ENCODE measurements around the gene GLYAT.
"Not testable (repeated sequence)": the region's sequence is repeated elsewhere in the genome, so short reads cannot be mapped to it uniquely, and the experiment has no call there.

Gene GLYAT

DNA sequence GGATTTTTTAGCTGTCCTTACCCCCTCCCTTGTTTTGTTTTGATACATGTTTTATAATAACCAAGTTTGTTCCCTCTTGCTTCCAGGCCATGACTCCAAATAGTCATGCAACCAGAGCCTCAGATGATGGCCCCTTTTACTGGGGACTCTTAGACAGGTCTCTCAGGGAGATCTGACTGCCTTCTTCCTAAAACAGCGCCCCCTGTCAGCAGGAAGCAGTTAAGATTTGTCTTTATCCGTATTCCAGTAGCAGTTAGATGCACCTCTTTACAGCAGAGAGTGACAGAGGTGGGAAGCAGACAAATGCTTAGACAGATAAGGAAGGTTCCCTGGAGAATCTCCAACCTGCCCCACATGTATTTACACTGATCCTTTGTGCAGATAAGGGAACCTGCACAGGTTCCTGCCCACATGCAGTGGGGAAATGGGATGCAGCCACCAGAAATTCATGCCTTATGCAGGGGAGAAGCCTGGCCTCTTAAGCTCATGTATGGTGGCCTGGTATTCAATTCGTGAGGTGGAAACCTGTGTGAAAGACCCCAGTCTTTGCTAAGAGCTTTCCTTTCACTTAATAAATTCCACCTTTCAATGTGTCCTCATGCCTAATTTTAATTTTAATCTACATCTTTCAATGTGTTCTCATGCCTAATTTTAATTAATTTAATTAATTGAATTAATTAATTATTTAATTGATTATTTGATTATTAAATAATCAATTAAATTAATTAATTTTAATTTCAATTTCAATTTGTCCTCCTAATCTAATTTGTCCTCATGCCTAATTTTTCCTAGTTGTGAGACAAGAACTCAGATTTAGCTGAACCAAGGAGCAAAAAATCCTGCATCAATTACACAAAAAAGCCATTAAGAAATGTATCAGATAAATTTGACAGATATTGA is 11.5 kb upstream of the GLYAT start:
- peak; percentile 5 for DNase-seq

DNA sequence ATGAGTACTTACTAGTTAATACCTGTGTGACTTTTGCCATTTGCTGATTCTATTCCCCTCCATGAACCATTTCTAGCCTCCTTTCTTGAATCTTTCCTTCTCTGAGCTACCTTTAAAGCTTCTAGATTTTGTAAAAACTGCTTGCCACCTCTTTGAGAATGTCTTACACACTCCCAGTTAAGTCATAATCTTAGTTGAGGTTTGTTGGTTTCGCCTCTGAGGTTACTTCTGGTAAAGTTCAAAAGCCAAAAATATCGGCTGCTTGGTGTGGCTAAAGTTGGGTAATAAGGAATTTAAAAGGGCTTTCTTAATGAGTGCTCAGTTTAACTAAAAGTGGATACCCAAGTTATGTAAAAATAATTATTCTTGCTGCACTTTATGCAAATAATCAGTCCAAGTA is 10.4 kb upstream of the GLYAT start:
- DNase-seq, result no peak

DNA sequence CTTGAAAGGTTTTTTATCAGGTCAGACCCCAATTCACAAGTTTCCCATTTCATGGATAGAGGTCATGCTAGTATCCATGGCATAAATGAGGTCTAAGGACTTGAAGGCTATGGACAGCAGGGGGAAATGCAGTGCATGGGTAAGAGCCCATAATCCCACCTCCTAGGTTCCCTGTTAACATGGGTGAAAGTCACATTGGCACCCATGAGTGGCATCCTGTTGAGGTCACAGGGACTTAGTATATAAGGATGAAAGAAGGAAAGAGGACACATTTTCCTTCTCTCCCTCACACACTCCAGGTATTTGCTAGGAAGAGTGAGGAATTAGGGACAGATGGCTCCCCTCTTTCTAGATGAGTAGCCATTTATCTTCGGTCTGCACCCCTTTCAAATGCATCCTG is 9.4 kb upstream of the GLYAT start:
- DNase-seq, result no peak

DNA sequence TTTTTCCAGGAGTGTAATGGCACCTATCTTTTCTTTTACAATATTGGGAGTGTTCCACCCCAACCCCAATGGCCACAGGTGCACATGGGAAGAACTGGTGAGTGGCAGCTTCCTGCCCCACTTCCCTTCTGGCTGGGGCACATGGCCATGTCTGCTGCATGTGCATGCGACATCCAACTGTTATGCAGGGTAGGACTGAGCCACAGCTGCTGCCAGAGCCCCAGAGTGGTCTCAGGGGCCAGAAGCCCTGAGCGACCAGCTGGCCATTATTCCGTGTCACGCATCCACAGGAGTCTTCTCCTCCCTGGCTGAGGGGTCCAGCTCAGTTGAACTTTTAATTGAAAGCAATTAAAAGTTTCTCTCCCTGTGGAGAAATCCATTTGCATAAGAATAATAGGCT is 8.7 kb upstream of the GLYAT start:
- no peak for DNase-seq

DNA sequence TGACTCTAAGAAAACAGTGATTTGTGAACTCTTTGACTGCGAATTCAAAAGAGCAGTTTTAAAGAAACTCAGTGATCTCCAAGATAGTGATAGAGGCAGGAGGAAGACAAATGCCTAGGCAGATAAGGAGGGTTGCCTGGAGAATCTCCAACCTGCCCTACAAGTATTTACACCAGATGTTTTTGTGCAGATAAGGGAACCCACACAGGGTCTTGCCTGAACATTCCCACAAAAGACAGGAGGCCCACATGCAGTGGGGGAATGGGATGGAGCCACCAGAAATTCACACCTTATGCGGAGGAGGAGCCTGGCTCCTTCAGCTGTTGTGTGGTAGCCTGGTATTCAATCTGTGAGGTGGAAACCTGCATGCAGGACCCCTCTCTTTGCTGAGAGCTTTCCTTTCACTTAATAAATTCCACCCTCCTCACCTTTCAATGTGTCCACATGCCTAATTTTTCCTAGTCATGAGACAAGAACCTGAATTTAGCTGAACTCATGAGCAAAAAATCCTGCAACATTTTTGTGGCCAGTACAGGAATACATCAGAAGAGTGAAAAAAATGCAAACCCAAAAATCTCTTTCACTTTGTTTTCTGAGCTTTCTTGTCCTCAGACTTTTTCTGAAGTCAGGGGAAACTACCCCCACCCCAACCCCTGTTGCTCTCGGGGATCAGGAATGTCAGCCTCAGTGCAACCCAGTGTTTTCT is 8.1 kb upstream of the GLYAT start:
- DNase-seq, result no peak

DNA sequence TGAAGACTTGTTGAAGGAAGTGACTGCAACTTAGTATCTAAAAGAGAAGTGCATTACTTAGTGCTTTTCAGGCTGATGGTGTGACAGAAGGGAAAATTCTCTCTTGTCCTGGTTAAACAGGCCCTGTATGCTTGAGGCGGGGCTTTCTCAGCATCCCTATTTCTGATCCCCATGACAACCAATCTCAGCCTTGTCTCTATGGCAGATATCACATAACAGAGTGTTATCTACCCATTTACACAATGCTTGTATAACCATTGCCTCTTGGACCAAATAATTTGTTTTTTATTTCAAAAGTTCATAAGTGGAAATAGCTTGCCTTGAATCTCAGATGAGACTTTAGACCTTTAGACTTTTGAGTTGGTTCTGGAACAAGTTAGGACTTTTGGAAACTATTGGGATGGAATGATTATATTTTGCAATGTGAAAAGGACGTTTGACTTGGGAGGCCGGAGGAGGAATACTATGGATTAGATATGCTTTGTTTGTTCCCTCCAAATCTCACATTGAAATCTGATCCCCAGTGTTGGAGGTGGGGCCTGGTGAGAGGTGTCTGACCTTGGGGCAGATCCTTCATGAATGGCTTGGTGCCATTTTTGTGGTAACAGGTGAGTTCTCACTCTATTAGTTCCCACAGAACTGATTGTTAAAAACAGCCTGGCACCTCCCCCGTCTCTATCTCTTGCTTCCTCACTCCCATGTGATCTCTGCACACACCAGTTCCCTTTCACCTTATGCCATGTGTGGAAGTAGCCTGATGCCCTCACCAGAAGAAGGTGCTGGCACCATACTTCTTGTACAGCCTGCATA is 3.1 kb upstream of the GLYAT start:
- DNase-seq, result no peak

DNA sequence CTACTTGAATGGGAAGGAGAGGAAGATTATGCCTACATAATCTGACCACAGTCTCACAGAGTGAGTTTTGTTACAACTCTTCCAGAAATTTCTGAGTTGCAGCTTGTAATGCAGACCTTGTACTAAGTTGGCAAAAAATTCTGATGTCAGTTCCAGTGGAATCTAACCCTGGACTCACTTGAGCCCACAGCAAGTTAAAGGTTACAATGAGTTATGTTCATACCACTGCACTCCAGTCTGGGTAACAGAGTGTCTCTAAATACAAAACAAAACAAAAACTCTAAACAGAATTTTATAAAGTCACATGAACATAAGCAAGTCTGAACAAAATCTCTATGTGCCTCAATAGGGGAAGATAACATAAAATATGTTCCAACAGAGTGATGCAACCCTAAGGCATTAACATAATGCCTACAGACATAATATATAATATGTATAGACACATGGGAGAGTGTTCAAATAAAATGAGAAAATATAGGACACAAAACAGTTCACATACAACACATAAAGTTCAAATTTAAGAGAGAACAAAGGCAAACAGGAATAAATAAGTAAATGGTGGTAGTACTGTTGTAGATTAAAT is 1.1 kb downstream of the GLYAT start:
- no peak for DNase-seq

DNA sequence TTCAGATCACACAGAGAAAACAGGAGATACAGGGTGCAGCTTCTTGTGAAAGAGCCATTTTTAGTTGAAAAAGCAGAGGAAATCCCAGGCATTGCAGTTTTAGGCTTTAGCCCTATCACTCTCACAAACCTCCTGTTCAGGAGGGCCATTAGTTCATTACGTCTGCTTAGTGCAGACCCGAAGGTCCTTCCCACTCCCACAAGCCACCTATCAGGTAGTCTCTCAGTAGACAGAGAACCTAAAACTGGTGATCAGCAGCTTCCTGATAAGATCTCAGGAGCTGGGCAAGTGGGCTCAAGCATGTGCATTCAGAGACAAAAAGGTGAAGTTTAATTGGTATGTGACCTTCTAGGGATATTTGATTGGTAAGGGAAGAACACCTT is 4.3 kb downstream of the GLYAT start:
- DNase-seq, result no peak

DNA sequence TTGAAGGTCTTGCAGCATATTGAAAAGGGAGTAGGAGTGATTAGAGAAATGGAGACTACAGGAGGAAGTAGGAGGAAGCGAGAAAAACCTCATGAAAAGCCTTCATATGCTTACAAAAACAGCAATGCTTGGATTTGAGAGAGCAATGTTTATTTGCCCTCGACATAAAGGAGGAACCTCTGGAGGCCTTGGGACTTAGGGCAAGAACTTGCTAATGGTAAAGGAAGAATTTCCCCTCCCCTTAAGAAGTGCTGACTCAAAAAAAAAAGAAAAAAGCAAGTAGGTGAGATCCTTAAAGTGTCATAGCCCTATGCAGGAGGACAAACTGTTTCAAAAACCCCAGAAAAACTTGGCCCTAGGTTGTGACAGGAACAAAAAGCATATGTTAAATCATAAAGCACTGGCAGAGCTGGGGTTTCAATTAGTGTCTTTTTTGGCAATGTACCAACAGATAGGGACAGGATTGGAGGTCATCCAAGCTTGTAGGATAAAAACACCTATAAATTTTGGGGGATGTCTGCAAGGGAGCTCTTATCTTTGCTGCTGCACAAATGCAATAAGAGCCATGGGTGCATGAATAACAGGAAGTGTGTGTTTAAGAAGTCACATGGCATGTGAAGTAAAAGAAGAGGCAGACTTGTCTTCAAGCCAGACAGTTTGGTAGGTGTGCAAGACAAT is 4.9 kb downstream of the GLYAT start:
- DNase-seq, result no peak

DNA sequence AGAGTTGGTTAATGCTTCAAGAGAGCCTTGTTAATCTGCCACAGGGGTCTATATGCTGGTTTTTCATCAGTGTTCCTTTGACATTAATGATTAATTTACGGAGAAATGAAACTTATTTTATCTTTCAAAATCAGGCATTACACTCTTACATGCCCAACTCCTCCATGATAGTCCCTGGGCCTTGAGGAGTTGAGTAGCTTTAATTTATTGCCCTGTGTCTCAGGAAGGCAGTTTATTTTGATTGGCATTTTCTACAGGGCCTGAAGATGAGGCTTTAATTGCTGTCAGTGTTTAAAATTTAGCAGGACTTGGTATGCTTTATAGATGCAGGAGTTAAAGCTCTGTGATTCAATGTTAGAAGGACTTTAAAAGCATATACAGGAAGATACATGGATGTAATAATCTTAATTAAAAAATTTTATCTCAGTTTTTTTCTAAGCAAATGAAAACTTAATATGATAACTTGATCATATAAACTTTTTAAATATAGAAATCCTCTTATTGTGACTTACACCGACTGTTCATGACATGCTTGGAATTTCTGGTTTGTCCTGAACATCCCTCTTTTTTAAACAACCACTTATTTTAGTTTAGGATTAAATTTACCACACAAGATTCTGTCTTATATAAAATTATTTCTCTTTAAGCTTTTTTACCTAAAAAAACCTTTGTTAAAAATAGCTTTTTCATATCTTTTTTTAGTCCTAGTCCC is 12.2 kb downstream of the GLYAT start:
- DNase-seq, result no peak

DNA sequence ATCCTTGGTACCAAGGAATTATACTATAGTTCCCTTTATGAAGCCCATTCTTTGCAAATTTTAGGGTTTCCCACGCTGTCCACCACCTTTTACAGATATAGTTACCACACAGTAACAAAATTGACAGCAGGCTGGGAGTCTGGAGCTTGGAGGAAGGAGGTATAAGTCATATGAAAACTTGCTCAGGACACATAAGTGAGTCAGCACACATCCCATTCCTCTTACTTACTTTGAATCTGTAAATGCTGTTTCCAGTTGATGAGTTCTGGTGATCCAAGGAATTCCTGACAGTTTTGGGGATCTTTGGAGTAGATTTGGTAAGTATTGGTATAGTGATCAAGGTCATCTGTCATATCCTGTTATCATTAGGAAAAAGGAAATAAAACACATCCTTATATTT is 19.2 kb downstream of the GLYAT start:
- DNase-seq, result no peak

DNA sequence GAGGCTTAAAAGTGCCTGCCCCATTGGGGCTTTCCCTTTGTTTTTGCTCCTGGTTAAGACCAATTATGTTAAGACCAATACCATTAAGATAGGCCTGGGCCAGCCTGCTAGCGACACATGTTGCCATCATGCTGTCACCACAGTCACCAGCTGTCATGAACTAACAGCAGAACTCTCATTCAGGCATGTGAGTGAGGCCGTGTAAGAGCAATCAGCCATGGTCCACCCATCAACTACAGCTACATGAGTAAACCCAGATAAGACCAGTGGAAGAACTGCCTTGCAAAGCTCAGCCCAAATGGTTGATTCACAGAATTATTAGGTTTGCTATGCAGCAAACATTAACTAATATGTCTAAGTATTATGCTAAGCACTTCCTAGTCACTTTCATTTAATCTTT is 19.9 kb downstream of the GLYAT start:
- no peak for DNase-seq

DNA sequence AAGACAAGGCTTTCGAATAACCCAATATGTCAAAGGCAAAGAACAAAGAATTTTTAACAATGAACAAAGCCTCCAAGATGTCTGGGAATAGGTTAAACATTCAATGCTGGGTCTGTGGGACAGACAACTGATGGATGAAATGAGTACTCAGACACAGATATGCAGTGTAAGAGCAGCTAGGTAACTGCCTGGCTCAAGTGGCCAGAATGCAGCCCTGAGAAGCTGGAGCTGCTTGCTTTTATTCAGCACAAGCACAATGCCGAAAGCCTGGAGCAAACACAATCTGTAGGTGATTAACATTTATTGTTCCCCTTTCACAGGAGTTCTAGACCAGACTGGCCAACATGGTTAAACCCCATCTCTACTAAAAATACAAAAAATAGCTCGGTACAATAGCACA is 24.0 kb downstream of the GLYAT start:
- no peak for DNase-seq

DNA sequence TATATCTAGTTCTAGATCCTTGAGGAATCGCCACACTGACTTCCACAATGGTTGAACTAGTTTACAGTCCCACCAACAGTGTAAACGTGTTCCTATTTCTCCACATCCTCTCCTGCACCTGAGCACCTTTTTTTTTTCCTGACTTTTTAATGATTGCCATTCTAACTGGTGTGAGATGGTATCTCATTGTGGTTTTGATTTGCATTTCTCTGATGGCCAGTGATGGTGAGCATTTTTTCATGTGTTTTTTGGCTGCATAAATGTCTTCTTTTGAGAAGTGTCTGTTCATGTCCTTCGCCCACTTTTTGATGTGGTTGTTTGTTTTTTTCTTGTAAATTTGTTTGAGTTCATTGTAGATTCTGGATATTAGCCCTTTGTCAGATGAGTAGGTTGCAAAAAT is 34.9 kb downstream of the GLYAT start:
- DNase-seq, result not testable (repeated sequence)

DNA sequence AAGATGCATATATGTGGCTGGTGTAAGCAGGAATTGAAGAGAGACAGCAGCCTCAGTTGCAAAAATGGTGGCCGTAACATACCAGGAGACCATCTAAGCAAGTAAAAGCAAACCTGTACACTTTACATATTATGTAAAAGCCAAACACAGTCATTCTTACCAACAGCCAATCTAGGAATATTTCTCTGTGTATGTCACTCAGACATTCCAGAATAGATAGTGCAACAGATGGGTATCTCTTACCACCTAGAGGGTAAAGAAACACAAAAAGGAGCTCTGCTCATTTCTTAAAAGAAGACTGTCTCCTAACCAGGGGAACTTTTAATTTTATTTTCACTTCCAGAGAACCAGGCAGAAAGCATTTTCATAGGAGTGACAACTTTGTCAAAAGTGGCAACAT is 38.7 kb downstream of the GLYAT start:
- no peak for DNase-seq

DNA sequence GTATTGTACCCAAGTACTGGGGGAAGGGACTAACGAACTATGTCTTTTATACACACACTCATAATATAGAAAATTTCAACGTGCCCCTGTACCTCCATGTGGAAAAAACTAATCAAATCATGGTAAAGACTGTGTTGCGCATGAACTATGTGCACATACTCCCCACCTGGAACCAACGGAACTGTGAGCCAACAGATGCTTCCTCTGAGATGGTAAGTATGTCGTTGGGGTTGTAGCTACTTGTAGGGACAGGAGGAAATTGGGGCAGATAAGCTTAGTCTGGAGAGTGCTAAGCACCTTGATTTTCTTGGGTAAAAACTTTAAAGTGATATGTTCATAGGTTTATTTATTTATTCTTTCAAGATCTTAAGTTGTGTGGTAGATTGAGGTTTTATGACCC is 40.1 kb downstream of the GLYAT start:
- DNase-seq, result no peak

DNA sequence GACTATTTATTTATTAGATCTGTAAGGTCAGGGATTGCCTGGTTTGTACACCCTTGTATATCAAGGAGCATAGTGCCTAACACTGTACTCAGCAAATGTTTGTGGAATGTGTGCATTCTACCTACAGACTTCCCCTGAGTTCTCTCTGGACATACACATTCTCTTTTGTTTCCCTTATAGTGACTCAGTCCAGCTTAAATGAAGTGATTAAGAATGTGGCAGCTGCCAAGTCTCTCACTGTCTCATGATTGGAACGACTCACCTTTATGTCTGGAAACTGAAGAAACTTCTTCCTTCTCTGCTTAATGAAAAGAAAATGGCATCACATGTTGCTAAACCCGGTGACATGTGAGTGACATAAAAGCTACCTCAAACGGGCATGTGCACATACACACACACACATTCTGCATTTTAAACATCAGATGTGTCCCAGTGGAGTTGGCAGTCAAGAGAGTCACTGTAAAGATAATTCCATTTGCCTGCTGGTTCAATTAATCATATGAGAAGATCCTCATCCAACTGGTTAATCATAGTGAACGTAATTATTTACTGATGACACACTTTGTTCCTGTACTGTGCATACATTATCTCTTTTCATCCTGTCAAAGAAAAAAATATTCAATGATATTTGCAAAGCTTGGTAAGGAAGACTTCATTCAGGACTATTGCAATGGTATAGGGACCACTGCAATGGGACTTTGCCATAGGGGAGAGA is 42.8 kb downstream of the GLYAT start:
- no peak for DNase-seq

DNA sequence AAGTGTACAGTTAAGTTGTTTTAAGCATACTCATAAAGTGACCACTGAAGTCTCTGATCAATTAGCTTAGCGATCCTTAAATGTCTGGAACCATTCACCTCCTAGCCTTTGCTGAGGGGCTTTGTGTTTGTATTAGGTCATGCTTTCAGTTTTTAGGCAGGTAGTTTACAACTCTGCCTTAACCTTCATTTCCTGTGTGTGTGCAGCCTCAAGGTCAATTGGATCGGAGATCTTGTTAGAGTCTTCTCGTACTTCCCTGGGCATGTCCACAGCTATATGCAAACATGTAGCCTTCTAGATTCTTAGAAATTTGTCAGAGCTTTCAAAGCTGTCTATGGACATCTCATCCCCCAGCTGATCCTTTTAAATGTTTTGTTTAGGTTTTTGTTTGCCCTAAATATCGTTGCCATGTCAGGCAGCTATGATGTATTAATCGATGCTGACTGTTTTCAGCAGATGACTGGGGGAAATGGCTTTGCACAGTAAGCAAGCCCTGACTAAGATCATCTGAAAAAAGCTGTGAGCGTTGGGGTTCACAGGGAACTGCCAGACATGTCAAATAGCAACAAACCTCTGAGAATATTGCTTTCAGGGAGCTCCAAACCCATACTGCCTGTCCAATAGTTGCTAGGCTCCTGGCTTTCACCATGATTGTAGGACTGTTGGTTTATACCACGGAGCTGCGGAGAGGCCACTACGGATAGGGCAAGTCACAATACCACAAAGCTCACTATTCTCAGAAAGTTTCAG is 45.6 kb downstream of the GLYAT start:
- DNase-seq, result no peak

DNA sequence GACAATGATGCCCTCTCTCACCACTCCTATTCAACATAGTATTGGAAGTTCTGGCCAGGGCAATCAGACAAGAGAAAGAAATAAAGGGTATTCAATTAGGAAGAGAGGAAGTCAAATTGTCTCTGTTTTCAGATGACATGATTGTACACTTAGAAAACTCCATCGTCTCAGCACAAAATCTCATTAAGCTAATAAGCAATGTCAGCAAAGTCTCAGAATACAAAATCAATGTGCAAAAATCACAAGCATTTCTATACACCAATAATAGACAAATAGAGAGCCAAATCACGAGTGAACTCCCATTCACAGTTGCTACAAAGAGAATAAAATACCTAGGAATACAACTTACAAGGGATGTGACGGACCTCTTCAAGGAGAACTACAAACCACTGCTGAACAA is 49.1 kb downstream of the GLYAT start:
- DNase-seq, result not testable (repeated sequence)

DNA sequence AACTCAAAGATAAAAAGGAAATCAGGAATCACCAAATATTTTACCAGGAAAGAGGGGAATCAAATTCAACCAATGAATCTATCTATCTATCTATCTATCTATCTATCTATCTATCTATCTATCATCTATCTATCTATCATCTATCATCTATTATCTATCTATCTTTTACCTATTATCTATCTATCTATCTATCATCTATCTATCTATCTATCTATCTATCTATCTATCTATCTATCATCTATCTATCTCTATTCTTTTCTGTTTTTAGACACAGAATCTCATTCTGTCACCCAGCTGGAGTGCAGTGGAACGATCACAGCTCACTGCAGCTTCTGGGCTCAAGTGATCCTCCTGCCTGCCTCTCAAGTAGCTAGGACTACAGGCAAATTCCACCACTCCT is 54.2 kb downstream of the GLYAT start:
- DNase-seq, result not testable (repeated sequence)
